ENCODE results near the gene KIF6. TPM values are rescaled to one million over a fixed set of nuclear protein-coding genes. Genes with fewer than 3 reads are reported as not detected.

The KIF6 gene
- total RNA-seq, 5 donors from 2014 or later (not counting 1 experiment from before 2014, with no cell fraction given): 0.53 TPM; not detected in 4

DNA sequence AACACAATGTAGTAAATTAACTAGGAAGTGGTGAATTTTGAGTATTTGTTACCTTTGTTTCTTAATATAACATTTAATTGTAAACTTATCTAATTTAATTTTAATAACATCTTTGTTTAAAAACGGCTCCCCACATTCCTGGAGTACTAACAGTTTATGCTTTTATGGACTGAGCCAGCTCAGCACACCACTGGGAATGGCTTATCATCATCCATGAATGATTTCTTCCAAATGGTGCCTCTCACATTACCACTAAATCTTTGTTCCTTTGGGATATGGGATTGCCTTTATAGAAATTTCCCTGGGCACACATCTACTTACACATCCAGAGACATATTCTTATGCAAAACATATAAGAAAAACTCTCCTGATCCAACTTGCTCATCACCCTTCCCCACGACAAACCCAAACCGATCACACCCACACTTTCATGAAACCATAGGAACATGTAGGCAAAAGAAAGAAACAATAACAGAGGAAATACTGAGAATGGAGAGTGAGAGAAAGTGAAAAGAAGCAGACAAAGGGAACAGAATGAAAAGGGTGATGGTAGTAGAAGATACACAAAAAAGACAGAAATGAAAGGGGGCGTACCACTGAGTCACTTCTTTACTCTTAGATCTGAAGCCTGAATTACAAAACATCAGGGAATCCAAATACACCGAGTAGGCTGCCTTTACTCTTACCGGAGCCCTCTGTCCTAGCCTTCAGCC lies 344.2 kb downstream of the KIF6 start:
- no peak overlapping the region for H3K4me3 Mint-ChIP-seq
- H3K4me1 Mint-ChIP-seq: no peaks in the 10 kb centered on the region
- CTCF ChIA-PET: no interaction called here
- Histone ChIP-seq H3K36me3 (ENCODE audit: control insufficient read depth in 2 of 2, extremely low read depth in 1 of 2, insufficient read depth in 1 of 2, low read length in 1 of 2) (no peaks in the 10 kb centered on the region), H3K4me3 (ENCODE audit: control insufficient read depth in 1 of 2, extremely low read depth in 1 of 2, low read length in 1 of 2) (no peak overlapping the region), H3K27ac (ENCODE audit: low read length) (no peak overlapping the region), H3K4me1 (ENCODE audit: control insufficient read depth in 1 of 2, extremely low read depth in 1 of 2, insufficient read depth in 2 of 2, low read length in 2 of 2) (no peaks in the 10 kb centered on the region), H3K9me3 (no peaks in the 10 kb centered on the region), H3K27me3 (replicated peaks in 1 of 2; ENCODE audit: control insufficient read depth in 2 of 2, extremely low read depth in 1 of 2, insufficient read depth in 2 of 2, low read length in 1 of 2) (peaks cover 0 to 9% of the 10 kb centered on the region in 2 experiments)
- H3K27me3 Mint-ChIP-seq: peaks cover 4 to 7% of the 10 kb centered on the region in 2 donors
- ATAC-seq (replicated peaks in 1 of 4): no peak
- POLR2A ChIA-PET: no interaction called here
- no peaks in the 10 kb centered on the region for H3K9me3 Mint-ChIP-seq
- DNase-seq: no peak
- 50% methylated on average over 1 of the region's 6 CpGs for WGBS (ENCODE audit: insufficient coverage)
- no peak overlapping the region for H3K27ac Mint-ChIP-seq
- no peaks in the 10 kb centered on the region for H3K36me3 Mint-ChIP-seq

DNA sequence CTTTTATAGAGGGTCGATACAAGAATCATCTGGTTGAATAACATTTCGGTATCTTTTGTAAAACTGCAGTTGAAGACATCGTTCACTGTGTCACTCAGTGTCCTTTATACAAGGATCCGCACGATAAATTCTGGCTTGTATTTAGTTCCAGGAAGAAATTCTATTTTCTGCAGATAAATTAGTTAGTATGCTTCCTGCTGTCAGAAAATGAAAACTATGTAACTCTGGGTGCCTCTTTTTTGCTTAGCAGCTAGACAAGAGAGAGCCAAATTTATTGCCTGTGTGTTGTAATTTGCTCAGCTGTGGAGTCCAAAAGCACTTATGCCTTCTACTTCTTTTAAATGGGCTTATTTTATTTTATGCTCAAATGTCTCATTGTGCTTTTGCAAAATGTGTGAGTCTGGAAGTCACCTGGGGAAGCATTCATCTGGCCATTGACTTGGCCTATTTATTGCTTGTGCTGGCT lies 346.2 kb downstream of the KIF6 start:
- peaks cover 5 to 8% of the 10 kb centered on the region in 2 donors for H3K27me3 Mint-ChIP-seq
- DNase-seq (no peak), ATAC-seq (replicated peaks in 1 of 4) (no peak)
- H3K4me1 Mint-ChIP-seq: no peaks in the 10 kb centered on the region
- no peak overlapping the region for H3K4me3 Mint-ChIP-seq
- POLR2A ChIA-PET: no interaction called here
- CTCF ChIA-PET: interaction anchor here in 1 of 2 donors (1.3 kb wide), 1 partner anchor 14 kb away, joined by 3 read pairs; no protein-coding TSS in a partner anchor
- H3K4me1 ChIP-seq (ENCODE audit: control insufficient read depth in 1 of 2, extremely low read depth in 1 of 2, insufficient read depth in 2 of 2, low read length in 2 of 2): no peaks in the 10 kb centered on the region
- no peak overlapping the region for H3K27ac Mint-ChIP-seq
- H3K27ac ChIP-seq (ENCODE audit: low read length): no peak overlapping the region
- no peaks in the 10 kb centered on the region for H3K9me3 Mint-ChIP-seq
- H3K36me3 Mint-ChIP-seq: no peaks in the 10 kb centered on the region
- H3K9me3 ChIP-seq: no peaks in the 10 kb centered on the region
- 82% methylated on average over 3 of the region's 5 CpGs for WGBS (ENCODE audit: insufficient coverage)
- peaks cover 0 to 5% of the 10 kb centered on the region in 2 experiments for H3K27me3 ChIP-seq (replicated peaks in 1 of 2; ENCODE audit: control insufficient read depth in 2 of 2, extremely low read depth in 1 of 2, insufficient read depth in 2 of 2, low read length in 1 of 2)
- H3K4me3 ChIP-seq (ENCODE audit: control insufficient read depth in 1 of 2, extremely low read depth in 1 of 2, low read length in 1 of 2): no peak overlapping the region
- H3K36me3 ChIP-seq (ENCODE audit: control insufficient read depth in 2 of 2, extremely low read depth in 1 of 2, insufficient read depth in 1 of 2, low read length in 1 of 2): no peaks in the 10 kb centered on the region

DNA sequence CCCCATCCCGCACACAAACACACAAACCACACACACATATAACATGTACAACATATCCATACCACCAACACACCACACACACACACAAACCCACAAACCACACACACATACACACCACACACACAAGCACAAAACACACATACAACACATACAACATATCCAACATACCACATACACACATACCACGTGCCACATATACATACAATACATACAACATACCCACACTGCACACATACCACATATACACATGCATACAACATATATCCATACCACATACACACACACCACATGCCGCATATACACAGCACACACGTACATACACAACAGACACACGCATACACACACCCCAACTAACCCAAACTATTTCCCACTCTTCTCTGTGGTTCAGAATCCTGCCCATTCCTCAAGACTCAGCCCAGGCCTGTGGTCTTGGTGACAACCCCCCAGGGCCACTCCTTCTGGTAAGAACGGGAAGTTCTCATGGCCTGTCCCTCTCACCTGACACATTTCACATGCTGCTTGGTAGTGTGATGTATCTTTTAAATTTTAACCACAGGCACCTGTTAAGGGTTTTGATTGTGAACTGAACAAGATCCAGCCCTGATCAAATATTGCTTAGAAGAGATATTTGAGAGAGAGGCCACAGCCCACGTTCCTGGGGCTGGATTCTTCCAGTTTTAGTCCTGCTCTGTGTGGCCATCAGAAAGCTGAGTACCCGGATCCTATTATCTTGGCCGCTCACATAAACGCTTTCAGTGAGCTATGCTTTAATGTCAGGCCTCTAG lies 346.8 kb downstream of the KIF6 start:
- Mint-ChIP-seq H3K27ac (no peak overlapping the region), H3K36me3 (no peaks in the 10 kb centered on the region), H3K27me3 (peaks cover 4 to 8% of the 10 kb centered on the region in 2 donors), H3K9me3 (no peaks in the 10 kb centered on the region), H3K4me1 (no peaks in the 10 kb centered on the region), H3K4me3 (no peak overlapping the region)
- no peak for DNase-seq
- H3K27me3 ChIP-seq (replicated peaks in 1 of 2; ENCODE audit: control insufficient read depth in 2 of 2, extremely low read depth in 1 of 2, insufficient read depth in 2 of 2, low read length in 1 of 2): peaks cover 0 to 5% of the 10 kb centered on the region in 2 experiments
- no peaks in the 10 kb centered on the region for H3K9me3 ChIP-seq
- H3K4me1 ChIP-seq (ENCODE audit: control insufficient read depth in 1 of 2, extremely low read depth in 1 of 2, insufficient read depth in 2 of 2, low read length in 2 of 2): no peaks in the 10 kb centered on the region
- no peak overlapping the region for H3K4me3 ChIP-seq (ENCODE audit: control insufficient read depth in 1 of 2, extremely low read depth in 1 of 2, low read length in 1 of 2)
- ATAC-seq (replicated peaks in 1 of 4): no peak
- no peak overlapping the region for H3K27ac ChIP-seq (ENCODE audit: low read length)
- 75% methylated on average over 9 of the region's 10 CpGs for WGBS (ENCODE audit: insufficient coverage)
- H3K36me3 ChIP-seq (ENCODE audit: control insufficient read depth in 2 of 2, extremely low read depth in 1 of 2, insufficient read depth in 1 of 2, low read length in 1 of 2): no peaks in the 10 kb centered on the region
- ChIA-PET CTCF (interaction anchor here in 1 of 2 donors (0.7 kb wide), 1 partner anchor 7 kb away, joined by 3 read pairs; no protein-coding TSS in a partner anchor), POLR2A (no interaction called here)

DNA sequence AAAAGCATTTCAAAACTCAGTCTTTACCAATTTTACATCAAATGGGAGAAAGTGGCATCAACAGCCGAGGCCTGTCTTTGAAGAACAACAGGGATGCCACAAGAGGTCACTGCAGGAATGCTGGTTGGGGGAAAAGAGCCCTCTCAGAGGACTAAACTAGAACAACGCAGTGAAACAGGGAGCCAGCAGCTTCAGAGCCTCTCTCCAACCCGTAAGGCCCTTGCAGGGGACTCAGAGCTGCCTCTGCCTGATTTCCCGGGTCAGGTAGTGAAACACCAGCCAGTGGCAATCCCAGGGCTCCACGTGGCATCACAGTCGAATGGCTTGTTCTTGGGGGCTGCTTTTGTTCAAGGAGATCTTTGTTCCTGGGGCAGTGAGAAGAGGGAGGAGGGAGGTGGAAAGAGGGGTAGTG lies 347.7 kb downstream of the KIF6 start:
- CTCF ChIA-PET: interaction anchor here in 1 of 2 donors (0.7 kb wide), 1 partner anchor 8 kb away, joined by 3 read pairs; no protein-coding TSS in a partner anchor
- H3K36me3 Mint-ChIP-seq: no peaks in the 10 kb centered on the region
- WGBS (ENCODE audit: insufficient coverage): 44% methylated on average over 5 of the region's 6 CpGs

DNA sequence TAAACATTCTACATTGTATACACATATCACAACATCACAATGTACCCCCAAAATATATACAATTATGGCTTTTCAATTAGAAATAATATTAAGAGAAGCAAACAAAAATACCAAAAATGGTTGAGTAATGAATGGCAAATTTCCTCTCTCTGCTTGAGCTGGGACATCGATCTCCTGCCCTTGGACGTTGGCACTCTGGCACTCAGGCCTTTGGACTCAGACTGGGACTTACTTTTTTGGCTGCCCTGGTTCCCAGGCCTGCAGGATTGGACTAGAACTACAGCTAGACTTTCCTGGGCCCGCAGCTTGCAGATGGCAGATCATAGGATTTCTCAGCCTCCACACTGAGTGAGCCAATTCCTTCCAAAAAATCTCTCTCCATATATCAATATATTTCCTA lies 349.8 kb downstream of the KIF6 start:
- Histone ChIP-seq H3K9me3 (no peaks in the 10 kb centered on the region), H3K4me1 (ENCODE audit: control insufficient read depth in 1 of 2, extremely low read depth in 1 of 2, insufficient read depth in 2 of 2, low read length in 2 of 2) (no peaks in the 10 kb centered on the region), H3K4me3 (ENCODE audit: control insufficient read depth in 1 of 2, extremely low read depth in 1 of 2, low read length in 1 of 2) (no peak overlapping the region), H3K36me3 (ENCODE audit: control insufficient read depth in 2 of 2, extremely low read depth in 1 of 2, insufficient read depth in 1 of 2, low read length in 1 of 2) (no peaks in the 10 kb centered on the region), H3K27ac (ENCODE audit: low read length) (no peak overlapping the region), H3K27me3 (replicated peaks in 1 of 2; ENCODE audit: control insufficient read depth in 2 of 2, extremely low read depth in 1 of 2, insufficient read depth in 2 of 2, low read length in 1 of 2) (peaks cover 0 to 15% of the 10 kb centered on the region in 2 experiments)
- DNase-seq (no peak), ATAC-seq (replicated peaks in 1 of 4) (no peak)
- Mint-ChIP-seq H3K27me3 (peaks cover 4 to 10% of the 10 kb centered on the region in 2 donors), H3K9me3 (no peaks in the 10 kb centered on the region), H3K4me1 (no peaks in the 10 kb centered on the region), H3K27ac (no peak overlapping the region), H3K36me3 (no peaks in the 10 kb centered on the region), H3K4me3 (no peak overlapping the region)
- POLR2A ChIA-PET: no interaction called here
- WGBS (ENCODE audit: insufficient coverage): 68% methylated on average over 3 of the region's 3 CpGs
- CTCF ChIA-PET: no interaction called here

More for the DNA sequence above, 347.7 kb downstream of the KIF6 start:
- H3K9me3 Mint-ChIP-seq: no peaks in the 10 kb centered on the region
- Histone ChIP-seq H3K27ac (ENCODE audit: low read length) (no peak overlapping the region), H3K4me3 (ENCODE audit: control insufficient read depth in 1 of 2, extremely low read depth in 1 of 2, low read length in 1 of 2) (no peak overlapping the region), H3K27me3 (replicated peaks in 1 of 2; ENCODE audit: control insufficient read depth in 2 of 2, extremely low read depth in 1 of 2, insufficient read depth in 2 of 2, low read length in 1 of 2) (peaks cover 0 to 5% of the 10 kb centered on the region in 2 experiments), H3K9me3 (no peaks in the 10 kb centered on the region), H3K4me1 (ENCODE audit: control insufficient read depth in 1 of 2, extremely low read depth in 1 of 2, insufficient read depth in 2 of 2, low read length in 2 of 2) (no peaks in the 10 kb centered on the region), H3K36me3 (ENCODE audit: control insufficient read depth in 2 of 2, extremely low read depth in 1 of 2, insufficient read depth in 1 of 2, low read length in 1 of 2) (no peaks in the 10 kb centered on the region)
- DNase-seq (no peak), ATAC-seq (replicated peaks in 1 of 4) (no peak)
- H3K27ac Mint-ChIP-seq: no peak overlapping the region
- no peak overlapping the region for H3K4me3 Mint-ChIP-seq
- no peaks in the 10 kb centered on the region for H3K4me1 Mint-ChIP-seq
- peaks cover 4 to 8% of the 10 kb centered on the region in 2 donors for H3K27me3 Mint-ChIP-seq
- POLR2A ChIA-PET: no interaction called here

DNA sequence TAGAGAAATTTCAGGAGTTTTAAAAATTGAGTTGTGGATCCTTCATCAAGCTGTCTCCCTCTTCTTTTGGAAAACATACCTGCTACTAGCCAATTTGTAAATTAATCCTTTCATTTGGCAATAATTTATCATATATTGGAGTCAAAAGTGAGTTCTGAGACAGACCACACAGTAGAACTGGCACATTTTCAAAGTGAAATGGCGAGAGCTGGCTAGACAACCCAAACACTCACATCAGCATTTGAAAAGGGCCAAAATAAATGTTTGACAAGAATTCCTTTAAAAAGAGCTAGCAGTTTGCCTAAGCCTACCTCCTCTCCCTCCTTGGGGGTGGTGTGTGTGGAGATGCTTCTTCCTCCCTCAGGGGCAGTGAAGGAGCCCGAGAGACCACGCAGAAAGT lies 354.8 kb downstream of the KIF6 start:
- Mint-ChIP-seq H3K36me3 (no peaks in the 10 kb centered on the region), H3K9me3 (no peaks in the 10 kb centered on the region), H3K4me1 (no peaks in the 10 kb centered on the region), H3K27ac (no peak overlapping the region), H3K27me3 (peaks cover 13 to 14% of the 10 kb centered on the region in 2 donors), H3K4me3 (no peak overlapping the region)
- WGBS (ENCODE audit: insufficient coverage): no CpG with 5 or more reads among the region's 3 CpGs
- ChIA-PET CTCF (interaction anchor here in 1 of 2 donors (0.7 kb wide), 1 partner anchor 8 kb away, joined by 3 read pairs; no protein-coding TSS in a partner anchor), POLR2A (no interaction called here)
- H3K4me1 ChIP-seq (ENCODE audit: control insufficient read depth in 1 of 2, extremely low read depth in 1 of 2, insufficient read depth in 2 of 2, low read length in 2 of 2): no peaks in the 10 kb centered on the region
- peaks cover 0 to 24% of the 10 kb centered on the region in 2 experiments for H3K27me3 ChIP-seq (replicated peaks in 1 of 2; ENCODE audit: control insufficient read depth in 2 of 2, extremely low read depth in 1 of 2, insufficient read depth in 2 of 2, low read length in 1 of 2)
- no peak for ATAC-seq (replicated peaks in 1 of 4)
- H3K9me3 ChIP-seq: no peaks in the 10 kb centered on the region
- no peaks in the 10 kb centered on the region for H3K36me3 ChIP-seq (ENCODE audit: control insufficient read depth in 2 of 2, extremely low read depth in 1 of 2, insufficient read depth in 1 of 2, low read length in 1 of 2)
- no peak overlapping the region for H3K4me3 ChIP-seq (ENCODE audit: control insufficient read depth in 1 of 2, extremely low read depth in 1 of 2, low read length in 1 of 2)
- no peak overlapping the region for H3K27ac ChIP-seq (ENCODE audit: low read length)
- no peak for DNase-seq

Data from T-cell (primary cell).